ENCODE measurements around the gene PADI3.

The PADI3 gene

DNA sequence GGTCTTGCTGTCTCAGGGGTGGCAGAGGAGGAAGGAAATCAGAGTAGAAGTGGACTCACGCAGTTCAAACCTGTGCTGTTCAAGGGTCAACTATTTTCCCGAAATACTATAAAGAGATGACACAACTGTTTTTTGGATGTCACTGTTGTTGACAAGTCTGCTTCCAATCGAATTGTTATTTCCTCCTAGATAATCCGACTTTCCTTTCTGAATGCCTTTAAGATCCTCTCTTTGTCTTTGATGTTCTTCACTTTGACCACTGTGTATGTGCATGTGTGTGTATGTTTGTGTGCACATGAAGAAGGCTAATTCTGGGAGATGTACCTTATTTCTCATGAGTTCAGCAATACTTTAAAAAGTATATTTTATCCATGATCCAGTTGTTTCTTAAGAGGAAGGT lies 80.7 kb downstream of the PADI3 start:
- Histone ChIP-seq H2AFZ (ENCODE audit: low read depth) (no peak overlapping the region), H3K79me2 (ENCODE audit: insufficient read depth, low read depth) (no peaks in the 10 kb centered on the region), H3K4me1 (ENCODE audit: low read depth, poor library complexity, severe bottlenecking) (no peaks in the 10 kb centered on the region), H3K4me2 (no peak overlapping the region), H3K27ac (no peak overlapping the region), H3K4me3 (IDR thresholded peaks at IDR 0.05; ENCODE audit: insufficient read depth, low read depth, low read length) (no peak overlapping the region), H3K9ac (no peak overlapping the region), H3K27me3 (ENCODE audit: insufficient read depth, low read depth) (peaks cover 27% of the 10 kb centered on the region), H3K36me3 (ENCODE audit: insufficient read depth) (no peaks in the 10 kb centered on the region), H4K20me1 (ENCODE audit: insufficient read depth) (no peaks in the 10 kb centered on the region)
- TF ChIP-seq, protein P1, sequence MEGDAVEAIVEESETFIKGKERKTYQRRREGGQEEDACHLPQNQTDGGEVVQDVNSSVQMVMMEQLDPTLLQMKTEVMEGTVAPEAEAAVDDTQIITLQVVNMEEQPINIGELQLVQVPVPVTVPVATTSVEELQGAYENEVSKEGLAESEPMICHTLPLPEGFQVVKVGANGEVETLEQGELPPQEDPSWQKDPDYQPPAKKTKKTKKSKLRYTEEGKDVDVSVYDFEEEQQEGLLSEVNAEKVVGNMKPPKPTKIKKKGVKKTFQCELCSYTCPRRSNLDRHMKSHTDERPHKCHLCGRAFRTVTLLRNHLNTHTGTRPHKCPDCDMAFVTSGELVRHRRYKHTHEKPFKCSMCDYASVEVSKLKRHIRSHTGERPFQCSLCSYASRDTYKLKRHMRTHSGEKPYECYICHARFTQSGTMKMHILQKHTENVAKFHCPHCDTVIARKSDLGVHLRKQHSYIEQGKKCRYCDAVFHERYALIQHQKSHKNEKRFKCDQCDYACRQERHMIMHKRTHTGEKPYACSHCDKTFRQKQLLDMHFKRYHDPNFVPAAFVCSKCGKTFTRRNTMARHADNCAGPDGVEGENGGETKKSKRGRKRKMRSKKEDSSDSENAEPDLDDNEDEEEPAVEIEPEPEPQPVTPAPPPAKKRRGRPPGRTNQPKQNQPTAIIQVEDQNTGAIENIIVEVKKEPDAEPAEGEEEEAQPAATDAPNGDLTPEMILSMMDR (conservative IDR thresholded peaks at IDR 0.05; ENCODE audit: low read depth, low read length): no peak

DNA sequence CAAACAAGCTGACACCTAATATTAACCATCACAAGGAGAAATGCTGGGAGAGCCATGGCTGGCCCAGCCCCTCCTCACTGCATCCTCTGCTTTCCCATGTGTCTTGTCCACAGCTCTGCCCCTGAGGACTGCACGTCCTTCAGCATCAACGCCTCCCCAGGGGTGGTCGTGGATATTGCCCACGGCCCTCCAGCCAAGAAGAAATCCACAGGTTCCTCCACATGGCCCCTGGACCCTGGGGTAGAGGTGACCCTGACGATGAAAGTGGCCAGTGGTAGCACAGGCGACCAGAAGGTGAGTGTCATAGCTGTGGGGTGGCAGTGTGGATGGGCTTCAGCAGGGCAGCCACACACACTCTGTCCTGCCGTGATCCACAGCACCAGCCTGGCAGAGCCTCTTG lies 82.0 kb downstream of the PADI3 start:
- H3K4me3 ChIP-seq (IDR thresholded peaks at IDR 0.05; ENCODE audit: insufficient read depth, low read depth, low read length): no peak overlapping the region
- TF ChIP-seq, protein P1 (conservative IDR thresholded peaks at IDR 0.05; ENCODE audit: low read depth, low read length): no peak
- H3K27ac ChIP-seq: no peak overlapping the region
- H3K4me1 ChIP-seq (ENCODE audit: low read depth, poor library complexity, severe bottlenecking): no peaks in the 10 kb centered on the region
- H3K36me3 ChIP-seq (ENCODE audit: insufficient read depth): no peaks in the 10 kb centered on the region
- no peak overlapping the region for H3K4me2 ChIP-seq
- H3K79me2 ChIP-seq (ENCODE audit: insufficient read depth, low read depth): no peaks in the 10 kb centered on the region
- no peak overlapping the region for H3K9ac ChIP-seq
- H2AFZ ChIP-seq (ENCODE audit: low read depth): no peak overlapping the region
- peaks cover 26% of the 10 kb centered on the region for H3K27me3 ChIP-seq (ENCODE audit: insufficient read depth, low read depth)
- H4K20me1 ChIP-seq (ENCODE audit: insufficient read depth): no peaks in the 10 kb centered on the region

DNA sequence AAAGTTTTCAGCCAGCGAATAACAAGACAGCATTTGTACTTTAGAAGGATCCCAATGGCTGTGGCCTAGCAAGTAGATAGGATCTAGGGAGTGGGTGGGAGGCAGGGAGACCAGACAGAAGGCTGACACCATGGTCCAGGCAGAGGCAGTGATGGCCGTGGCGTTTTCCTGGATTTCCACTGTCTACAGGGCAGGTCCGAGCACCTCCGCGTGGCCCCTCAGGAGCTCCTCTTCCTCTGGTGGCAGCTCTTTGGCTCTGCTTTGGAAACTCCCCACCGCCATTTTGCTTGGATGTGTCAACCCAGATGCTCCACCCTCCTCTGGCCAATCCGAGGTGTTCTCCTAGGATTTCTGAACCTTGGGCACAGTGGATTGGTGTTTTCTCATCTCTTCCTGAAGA lies 84.2 kb downstream of the PADI3 start:
- Histone ChIP-seq H3K4me3 (IDR thresholded peaks at IDR 0.05; ENCODE audit: insufficient read depth, low read depth, low read length) (no peak overlapping the region), H2AFZ (ENCODE audit: low read depth) (no peak overlapping the region), H3K4me1 (ENCODE audit: low read depth, poor library complexity, severe bottlenecking) (no peaks in the 10 kb centered on the region), H3K27ac (no peak overlapping the region), H3K79me2 (ENCODE audit: insufficient read depth, low read depth) (no peaks in the 10 kb centered on the region), H3K9ac (no peak overlapping the region), H3K36me3 (ENCODE audit: insufficient read depth) (no peaks in the 10 kb centered on the region), H3K27me3 (ENCODE audit: insufficient read depth, low read depth) (peaks cover 25% of the 10 kb centered on the region), H3K4me2 (no peak overlapping the region), H4K20me1 (ENCODE audit: insufficient read depth) (no peaks in the 10 kb centered on the region)
- TF ChIP-seq, protein P1 (conservative IDR thresholded peaks at IDR 0.05; ENCODE audit: low read depth, low read length): no peak
